Measurements from ENCODE around the gene TUSC2. TPM values are rescaled to one million over a fixed set of nuclear protein-coding genes. Genes with fewer than 3 reads are reported as not detected.

The TUSC2 gene
- total RNA-seq, 1 experiment from 2014 or later, result 35.3 TPM

GRCh38 chr3:50337175-50337861 is 9.3 kb upstream of the TUSC2 start:
- Histone ChIP-seq H3K36me3 (ENCODE audit: control insufficient read depth, insufficient read depth, low read length) (peaks cover 8% of the 10 kb centered on the region; the same call in 1 of the 2 replicates), H3K9me3 (ENCODE audit: control insufficient read depth, insufficient read depth, low read depth, low read length) (no peaks in the 10 kb centered on the region), H3K27me3 (ENCODE audit: control insufficient read depth, insufficient read depth, low read length) (no peaks in the 10 kb centered on the region), H3K27ac (ENCODE audit: low read length) (peak overlapping the region; percentile 95), H3K4me3 (ENCODE audit: low read depth in 2 of 2, low read length in 2 of 2) (peak overlapping the region; percentile 93 to 99), H3K4me1 (ENCODE audit: control insufficient read depth, insufficient read depth, low read length) (peaks cover 17% of the 10 kb centered on the region; the same call in 1 of the 2 replicates)
- TF ChIP-seq POLR2AphosphoS5 (IDR thresholded peaks at IDR 0.05; ENCODE audit: low read depth, low read length) (peak; percentile 70), SIN3A (IDR thresholded peaks at IDR 0.05; ENCODE audit: borderline replicate concordance, insufficient read depth, low read depth, low read length) (0 out of 2 replicates have a peak, but pooled peaks have one; percentile 32), CTCF (IDR thresholded peaks at IDR 0.05) (no peak), REST (IDR thresholded peaks at IDR 0.05; ENCODE audit: insufficient read depth in 1 of 2, low read depth in 2 of 2, low read length in 1 of 2) (0 out of 4 replicates have a peak, but pooled peaks of 1 of the 2 experiments have one; percentile 19), TCF7L2 (IDR thresholded peaks at IDR 0.05; ENCODE audit: low read depth, low read length) (no peak)
- CTCF ChIA-PET, result interaction anchor here (0.6 kb wide), 1 partner anchor 10 kb away, joined by 8 read pairs; no protein-coding TSS in a partner anchor
- no TSS peak for BruUV-seq (replicated peaks)
- ATAC-seq, result peak; percentile 94
- POLR2A ChIA-PET, result interaction anchor here (0.8 kb wide), 1 partner anchor 9 kb away, joined by 3 read pairs; the partner anchor contains the start of gene TUSC2
- peak; percentile 84 for DNase-seq (ENCODE audit: low read depth, low spot score)
- intact Hi-C loops (cut with micrococcal nuclease; ENCODE audit: unreplicated experiment) (no loop called here), in situ Hi-C loops (cut with HindIII; ENCODE audit: low pct_unique_long_range_greater_than_20kb, low sequenced_read_pairs) (no loop called here)

GRCh38 chr3:50336452-50337174 is 8.6 kb upstream of the TUSC2 start:
- ChIA-PET POLR2A (interaction anchor here (0.6 to 0.8 kb wide), 2 partner anchors 9 to 234 kb away, joined by 3 read pairs; partner anchors contain the start of gene TUSC2), CTCF (no interaction called here)
- ATAC-seq, result peak; percentile 64
- TSS peak; percentile 87 for BruUV-seq (replicated peaks)
- DNase-seq (ENCODE audit: low read depth, low spot score), result no peak
- Histone ChIP-seq H3K27me3 (ENCODE audit: control insufficient read depth, insufficient read depth, low read length) (no peaks in the 10 kb centered on the region), H3K4me3 (ENCODE audit: low read depth in 2 of 2, low read length in 2 of 2) (peak overlapping the region; percentile 93 to 99), H3K4me1 (ENCODE audit: control insufficient read depth, insufficient read depth, low read length) (peaks cover 17% of the 10 kb centered on the region; the same call in 1 of the 2 replicates), H3K9me3 (ENCODE audit: control insufficient read depth, insufficient read depth, low read depth, low read length) (no peaks in the 10 kb centered on the region), H3K36me3 (ENCODE audit: control insufficient read depth, insufficient read depth, low read length) (peaks cover 8% of the 10 kb centered on the region; the same call in 1 of the 2 replicates), H3K27ac (ENCODE audit: low read length) (peak overlapping the region; percentile 95)
- in situ Hi-C loops (cut with HindIII; ENCODE audit: low pct_unique_long_range_greater_than_20kb, low sequenced_read_pairs) (no loop called here), intact Hi-C loops (cut with micrococcal nuclease; ENCODE audit: unreplicated experiment) (no loop called here)
- TF ChIP-seq REST (IDR thresholded peaks at IDR 0.05; ENCODE audit: insufficient read depth in 1 of 2, low read depth in 2 of 2, low read length in 1 of 2) (no peak), CTCF (IDR thresholded peaks at IDR 0.05) (no peak), POLR2AphosphoS5 (IDR thresholded peaks at IDR 0.05; ENCODE audit: low read depth, low read length) (no peak), SIN3A (IDR thresholded peaks at IDR 0.05; ENCODE audit: borderline replicate concordance, insufficient read depth, low read depth, low read length) (no peak), TCF7L2 (IDR thresholded peaks at IDR 0.05; ENCODE audit: low read depth, low read length) (no peak)

Data from Panc1 (cell line).